ENCODE measurements around the gene E2F3.

GRCh38 chr6:20438462-20439070 lies 36.9 kb downstream of the E2F3 start:
- TF ChIP-seq POLR2A (IDR thresholded peaks at IDR 0.05) (no peak), CTCF (IDR thresholded peaks at IDR 0.05) (no peak)

Data from stomach (tissue), 4 donors.